Stomach (tissue), 9 donors: ENCODE results near the gene GPC6. TPM values are rescaled to one million over a fixed set of nuclear protein-coding genes. Genes with fewer than 3 reads are reported as not detected.

Experiments
- DNase-seq, 2 donors: peaks; one replicate each; pipeline versions ENCODE4 v3.0.0 to v3.0.0-alpha.2; 2013 to 2019
- H3K27ac ChIP-seq, 5 donors: fragments of 200-600 bp in 4 of 5; sonication (generic) in 4 of 5; one replicate each; pipeline ENCODE4 v1.5.1; 2013 to 2019; ENCODE audit warnings: mild to moderate bottlenecking in 1 of 5, moderate library complexity in 1 of 5
- H3K27me3 ChIP-seq, 3 donors: fragments of 200-600 bp; sonication (generic); one replicate each; pipeline ENCODE4 v1.5.1; 2017 to 2019; ENCODE audit warnings: mixed run types in 1 of 3
- H3K36me3 ChIP-seq, 4 donors: fragments of 200-600 bp; sonication (generic); 1 replicate in 3 of 4; 2 replicates in 1 of 4; pipeline ENCODE4 v1.5.1; 2016 to 2019
- H3K4me1 ChIP-seq, 4 donors: fragments of 200-600 bp; sonication (generic); one replicate each; pipeline ENCODE4 v1.5.1; 2016 to 2019
- H3K4me3 ChIP-seq, 4 donors: fragments of 200-600 bp; sonication (generic) in 3 of 4; one replicate each; pipeline ENCODE4 v1.5.1; 2016 to 2019; ENCODE audit warnings: mild to moderate bottlenecking in 1 of 4
- H3K9me3 ChIP-seq, 4 donors: fragments of 200-600 bp; sonication (generic); one replicate each; pipeline ENCODE4 v1.5.1; 2016 to 2019
- EP300 ChIP-seq: sonication (generic); formaldehyde crosslinking; IDR thresholded peaks from one replicate; pipeline ENCODE4 v1.6.1; 2017; ENCODE audit warnings: antibody characterized with exemption
- POLR2A ChIP-seq, 4 donors: fragments of 450-650 bp; IDR thresholded peaks; one replicate each; pipeline ENCODE4 v1.6.1; 2016; ENCODE audit warnings: antibody characterized with exemption in 4 of 4, control low read depth in 2 of 4, mild to moderate bottlenecking in 1 of 4, moderate library complexity in 1 of 4
- POLR2AphosphoS5 ChIP-seq, 3 donors: sonication (generic); formaldehyde crosslinking; IDR thresholded peaks; one replicate each; pipeline ENCODE4 v1.6.1; 2016; ENCODE audit warnings: antibody characterized with exemption in 3 of 3
- WGBS, 5 donors: extraction: QIAGEN DNeasy Blood & Tissue Kit in 3 of 5; methylation state at CpG; one replicate each; pipeline versions ENCODE4 v1.1.5 to v1.1.7; 2013 to 2018; 5-methylcytosine and 5-hydroxymethylcytosine counted together
- intact Hi-C: fragments of 100-400 bp; cut with DNase I; formaldehyde crosslinking; loops from one replicate; pipeline ENCODE4 v1.15.1; 2023; ENCODE audit warnings: low total_unique reads
- polyA plus RNA-seq, 3 donors: library from polyadenylated mRNA; stranded (reverse); fragments of 200-250 nt; gene quantifications; one replicate each; pipeline ENCODE4 v1.2.3, GENCODE V29; 2013
- total RNA-seq, 5 donors: library from RNA; depleted of rRNA; stranded (reverse); fragments of >200 nt; gene quantifications; one replicate each; pipeline versions ENCODE4 v1.1.0 to v1.2.3, GENCODE V29; 2014 to 2016
- TF ChIP-seq, protein P1 (sequence below), 7 experiments: fragments of 450-650 bp in 4 of 7; fragments of 200-600 bp in 3 of 7; sonication (generic) in 3 of 7; IDR thresholded peaks; one replicate each; pipeline ENCODE4 v1.5.1; 2016 to 2019; ENCODE audit warnings: antibody characterized with exemption in 7 of 7, control low read depth in 2 of 7, mild to moderate bottlenecking in 1 of 7
- donor health status: healthy with polysubstance abuse.
- donor health status: Bipolar disorder and iron deficiency.
- donor health status: healthy.

Gene GPC6
- total and polyA plus RNA-seq, 8 donors = 0.70 to 52.7 (median 5.6) TPM

DNA sequence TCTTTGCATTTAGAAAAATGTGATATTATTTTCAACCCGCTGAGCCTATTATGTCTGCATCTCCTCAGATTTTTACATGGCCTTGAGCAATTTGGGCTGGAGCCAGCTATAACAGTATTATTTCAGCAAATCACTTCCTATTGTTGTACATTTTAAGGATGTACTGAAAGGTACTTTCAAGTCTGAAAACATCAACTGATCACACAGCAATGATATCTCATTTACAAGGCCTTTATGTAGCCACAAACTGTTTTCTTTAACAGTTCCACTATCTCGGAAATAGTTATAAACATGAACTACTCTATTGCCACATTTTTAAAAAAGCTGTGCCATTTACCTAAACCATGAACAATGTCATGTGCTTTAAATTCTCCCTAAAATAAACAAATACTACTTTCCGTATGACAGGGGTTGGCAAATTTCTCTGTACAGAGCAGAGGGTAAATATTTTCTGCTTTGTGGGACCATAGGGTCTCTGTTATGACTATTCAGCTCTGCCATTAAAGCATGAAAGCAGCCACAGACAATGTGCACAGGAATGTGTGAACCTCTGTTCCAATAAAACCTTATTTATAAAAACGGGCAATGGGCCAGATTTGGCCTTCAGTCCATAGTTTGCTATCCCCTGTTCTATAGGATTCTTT is 560.4 kb downstream of the GPC6 start:
- intact Hi-C loops = no loop called here
- Histone ChIP-seq H3K36me3 (no peaks in the 10 kb centered on the region), H3K9me3 (no peaks in the 10 kb centered on the region), H3K27me3 (no peaks in the 10 kb centered on the region), H3K27ac (no peak overlapping the region), H3K4me1 (no peaks in the 10 kb centered on the region), H3K4me3 (no peak overlapping the region)
- TF ChIP-seq, protein P1, sequence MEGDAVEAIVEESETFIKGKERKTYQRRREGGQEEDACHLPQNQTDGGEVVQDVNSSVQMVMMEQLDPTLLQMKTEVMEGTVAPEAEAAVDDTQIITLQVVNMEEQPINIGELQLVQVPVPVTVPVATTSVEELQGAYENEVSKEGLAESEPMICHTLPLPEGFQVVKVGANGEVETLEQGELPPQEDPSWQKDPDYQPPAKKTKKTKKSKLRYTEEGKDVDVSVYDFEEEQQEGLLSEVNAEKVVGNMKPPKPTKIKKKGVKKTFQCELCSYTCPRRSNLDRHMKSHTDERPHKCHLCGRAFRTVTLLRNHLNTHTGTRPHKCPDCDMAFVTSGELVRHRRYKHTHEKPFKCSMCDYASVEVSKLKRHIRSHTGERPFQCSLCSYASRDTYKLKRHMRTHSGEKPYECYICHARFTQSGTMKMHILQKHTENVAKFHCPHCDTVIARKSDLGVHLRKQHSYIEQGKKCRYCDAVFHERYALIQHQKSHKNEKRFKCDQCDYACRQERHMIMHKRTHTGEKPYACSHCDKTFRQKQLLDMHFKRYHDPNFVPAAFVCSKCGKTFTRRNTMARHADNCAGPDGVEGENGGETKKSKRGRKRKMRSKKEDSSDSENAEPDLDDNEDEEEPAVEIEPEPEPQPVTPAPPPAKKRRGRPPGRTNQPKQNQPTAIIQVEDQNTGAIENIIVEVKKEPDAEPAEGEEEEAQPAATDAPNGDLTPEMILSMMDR (IDR thresholded peaks at IDR 0.05) = no peak
- TF ChIP-seq POLR2AphosphoS5 (IDR thresholded peaks at IDR 0.05) = no peak
- no peak for TF ChIP-seq POLR2A (IDR thresholded peaks at IDR 0.05)
- TF ChIP-seq EP300 = no peak
- WGBS, 5 donors = 59 to 76% (median 72%) methylated on average over 4 of the region's 4 CpGs
- no peak for DNase-seq

DNA sequence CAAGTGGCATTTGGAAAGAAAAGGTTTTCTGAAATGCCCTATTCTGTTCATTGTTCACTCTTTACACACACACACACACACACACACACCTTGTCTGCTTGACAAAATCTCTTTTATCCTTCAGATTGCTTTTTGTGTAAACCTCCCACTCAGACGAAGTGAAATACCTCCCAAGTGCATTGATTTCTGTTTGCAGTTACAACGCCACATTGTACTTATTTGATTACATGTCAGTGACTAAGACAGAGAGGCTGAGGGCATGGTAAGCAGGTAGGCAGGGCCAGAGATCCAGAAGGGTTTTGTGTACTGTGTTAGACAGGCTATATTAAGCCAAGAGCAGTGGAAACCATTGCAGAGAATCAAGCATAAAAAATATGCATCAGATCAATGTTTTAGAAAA is 561.8 kb downstream of the GPC6 start:
- TF ChIP-seq POLR2A (IDR thresholded peaks at IDR 0.05) = no peak
- TF ChIP-seq EP300 = no peak
- TF ChIP-seq POLR2AphosphoS5 (IDR thresholded peaks at IDR 0.05) = no peak
- TF ChIP-seq, protein P1 (IDR thresholded peaks at IDR 0.05) = no peak
- no peak for DNase-seq
- H3K9me3 ChIP-seq = no peaks in the 10 kb centered on the region
- whole genome bisulfite sequencing, 5 donors = 26 to 43% (median 33%) methylated on average over 2 of the region's 2 CpGs
- intact Hi-C loops = no loop called here
- no peak overlapping the region for H3K27ac ChIP-seq
- H3K36me3 ChIP-seq = no peaks in the 10 kb centered on the region
- H3K4me3 ChIP-seq = no peak overlapping the region
- H3K4me1 ChIP-seq = no peaks in the 10 kb centered on the region
- H3K27me3 ChIP-seq = no peaks in the 10 kb centered on the region

DNA sequence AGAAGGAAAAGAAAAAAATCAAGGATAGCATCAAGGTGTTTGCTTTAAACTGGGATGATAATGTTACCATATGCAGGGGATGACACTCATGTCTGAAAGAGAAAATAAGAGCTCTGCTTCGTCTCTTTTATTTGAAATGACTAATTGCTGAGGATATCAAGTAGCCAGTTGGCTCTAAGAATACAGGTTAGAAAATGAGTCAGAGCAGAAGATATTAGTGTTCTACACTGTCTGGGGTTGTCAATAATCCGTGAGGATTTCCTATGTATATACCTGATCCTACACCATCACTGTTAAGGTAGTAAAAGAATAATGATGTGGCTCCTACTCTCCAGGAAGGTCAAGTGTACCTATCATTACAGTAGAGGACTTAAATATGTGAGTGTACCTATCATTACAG is 562.5 kb downstream of the GPC6 start:
- H3K9me3 ChIP-seq = no peaks in the 10 kb centered on the region
- no peak for DNase-seq
- H3K4me3 ChIP-seq = no peak overlapping the region
- TF ChIP-seq, protein P1 (IDR thresholded peaks at IDR 0.05) = no peak
- TF ChIP-seq POLR2A (IDR thresholded peaks at IDR 0.05) = no peak
- no peak for TF ChIP-seq EP300
- TF ChIP-seq POLR2AphosphoS5 (IDR thresholded peaks at IDR 0.05) = no peak
- intact Hi-C loops = no loop called here
- WGBS, 5 donors = 53 to 78% (median 70%) methylated on average over 2 of the region's 2 CpGs
- no peaks in the 10 kb centered on the region for H3K36me3 ChIP-seq
- no peak overlapping the region for H3K27ac ChIP-seq
- H3K4me1 ChIP-seq = no peaks in the 10 kb centered on the region
- no peaks in the 10 kb centered on the region for H3K27me3 ChIP-seq

DNA sequence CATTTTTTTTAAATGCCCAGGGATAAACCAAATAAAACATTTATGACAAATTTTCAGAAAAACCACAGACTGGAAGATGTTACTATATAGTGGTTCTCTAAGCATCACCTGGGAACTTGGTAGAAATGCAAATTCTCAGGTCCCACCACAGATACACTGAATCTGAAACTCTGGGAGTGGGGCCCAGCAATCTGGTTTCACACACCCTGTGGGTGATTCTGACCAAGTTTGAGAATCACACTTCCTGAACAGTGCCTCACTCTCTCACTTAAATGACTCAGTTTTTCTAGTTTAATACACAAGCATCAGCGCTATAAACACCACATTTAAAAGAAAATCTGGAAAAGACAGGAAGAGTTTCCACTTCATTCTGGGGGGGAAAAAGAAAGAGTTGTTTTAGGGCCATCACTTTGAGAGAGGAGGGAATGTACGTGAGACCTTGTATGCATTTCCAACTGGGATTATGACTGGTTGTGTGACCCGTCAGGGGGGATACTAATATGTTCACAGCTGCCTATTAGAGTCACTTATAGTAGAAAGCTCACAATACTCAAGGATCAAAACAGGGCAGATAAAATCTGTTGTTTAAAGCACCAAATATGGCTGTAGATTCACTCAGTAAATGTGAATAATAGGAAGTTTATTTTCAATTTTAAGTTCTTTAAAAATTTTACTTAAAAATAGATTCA is 567.7 kb downstream of the GPC6 start:
- intact Hi-C loops = no loop called here
- TF ChIP-seq, protein P1 (IDR thresholded peaks at IDR 0.05) = no peak
- TF ChIP-seq POLR2AphosphoS5 (IDR thresholded peaks at IDR 0.05) = no peak
- no peak for TF ChIP-seq EP300
- no peak for TF ChIP-seq POLR2A (IDR thresholded peaks at IDR 0.05)
- Histone ChIP-seq H3K27ac (no peak overlapping the region), H3K27me3 (no peaks in the 10 kb centered on the region), H3K9me3 (no peaks in the 10 kb centered on the region), H3K36me3 (no peaks in the 10 kb centered on the region), H3K4me3 (no peak overlapping the region), H3K4me1 (no peaks in the 10 kb centered on the region)
- 43 to 84% (median 69%) methylated on average over 3 of the region's 3 CpGs for WGBS, 5 donors
- no peak for DNase-seq
